Cardiac muscle cell (in vitro differentiated cells and primary cell): ENCODE results near the gene MAP3K8. TPM values are rescaled to one million over a fixed set of nuclear protein-coding genes. Genes with fewer than 3 reads are reported as not detected.

ENCODE experiments used
- DNase-seq, 2 donors: peaks; one replicate each; pipeline versions ENCODE4 v3.0.0 to v3.0.0-alpha.2; 2010 to 2017; ENCODE audit warnings: low read depth in 1 of 2, low spot score in 1 of 2
- H3K27ac ChIP-seq: fragments of 200-600 bp; sonication (generic); 2 replicates; pipeline ENCODE4 v1.5.1; 2016
- H3K27me3 ChIP-seq: fragments of 200-600 bp; sonication (generic); 2 replicates; pipeline ENCODE4 v1.6.0; 2016; ENCODE audit warnings: control low read depth
- H3K36me3 ChIP-seq: fragments of 200-600 bp; sonication (generic); 2 replicates; pipeline ENCODE4 v1.5.1; 2016; ENCODE audit warnings: control low read depth
- H3K4me1 ChIP-seq: fragments of 200-600 bp; sonication (generic); 2 replicates; pipeline ENCODE4 v1.8.1; 2017; ENCODE audit warnings: low read depth, mild to moderate bottlenecking, mixed run types
- H3K4me3 ChIP-seq: fragments of 200-600 bp; sonication (generic); 2 replicates; pipeline ENCODE4 v1.5.1; 2016; ENCODE audit warnings: mild to moderate bottlenecking
- H3K9me3 ChIP-seq: fragments of 200-600 bp; sonication (generic); 2 replicates; pipeline ENCODE4 v1.5.1; 2017; ENCODE audit warnings: low read depth, mild to moderate bottlenecking, control low read depth
- polyA plus RNA-seq: library from polyadenylated mRNA; unstranded; fragments of >200 nt; fragmentation: Nextera tagmentation; extraction: Ambion mirVana; gene quantifications from 2 replicates; pipeline ENCODE4 v1.2.1, GENCODE V29; 2016
- total RNA-seq: library from RNA; depleted of rRNA; stranded (reverse); fragments of >200 nt; gene quantifications from 2 replicates; pipeline ENCODE4 v1.2.3, GENCODE V29; 2016
- TF ChIP-seq, protein P1 (sequence below): IDR thresholded peaks from 2 replicates; pipeline ENCODE4 v1.5.1; 2012; ENCODE audit warnings: low read depth, mild to moderate bottlenecking, low read length

MAP3K8 gene
- total and polyA plus RNA-seq, 2 experiments from 2014 or later, result 5.5 to 7.8 TPM

DNA sequence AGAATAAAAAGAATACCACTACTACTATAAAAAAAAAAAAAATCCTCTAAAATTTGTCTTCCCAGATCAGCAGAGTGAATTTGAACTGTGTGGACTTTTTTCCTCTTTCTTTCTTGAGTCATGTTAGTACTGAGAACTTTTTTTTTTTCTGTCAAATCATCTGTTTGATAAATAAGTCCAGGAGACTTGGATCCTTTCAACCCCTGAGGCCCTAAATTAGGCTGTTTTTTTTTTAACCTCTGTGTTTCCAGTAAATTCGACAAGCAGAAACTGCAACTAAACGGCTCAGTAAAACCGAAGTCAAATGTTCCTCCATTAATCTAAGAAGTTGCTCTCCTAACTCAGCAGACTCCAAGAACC, 2.7 kb downstream of the MAP3K8 start:
- TF ChIP-seq, protein P1, sequence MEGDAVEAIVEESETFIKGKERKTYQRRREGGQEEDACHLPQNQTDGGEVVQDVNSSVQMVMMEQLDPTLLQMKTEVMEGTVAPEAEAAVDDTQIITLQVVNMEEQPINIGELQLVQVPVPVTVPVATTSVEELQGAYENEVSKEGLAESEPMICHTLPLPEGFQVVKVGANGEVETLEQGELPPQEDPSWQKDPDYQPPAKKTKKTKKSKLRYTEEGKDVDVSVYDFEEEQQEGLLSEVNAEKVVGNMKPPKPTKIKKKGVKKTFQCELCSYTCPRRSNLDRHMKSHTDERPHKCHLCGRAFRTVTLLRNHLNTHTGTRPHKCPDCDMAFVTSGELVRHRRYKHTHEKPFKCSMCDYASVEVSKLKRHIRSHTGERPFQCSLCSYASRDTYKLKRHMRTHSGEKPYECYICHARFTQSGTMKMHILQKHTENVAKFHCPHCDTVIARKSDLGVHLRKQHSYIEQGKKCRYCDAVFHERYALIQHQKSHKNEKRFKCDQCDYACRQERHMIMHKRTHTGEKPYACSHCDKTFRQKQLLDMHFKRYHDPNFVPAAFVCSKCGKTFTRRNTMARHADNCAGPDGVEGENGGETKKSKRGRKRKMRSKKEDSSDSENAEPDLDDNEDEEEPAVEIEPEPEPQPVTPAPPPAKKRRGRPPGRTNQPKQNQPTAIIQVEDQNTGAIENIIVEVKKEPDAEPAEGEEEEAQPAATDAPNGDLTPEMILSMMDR, result no peak
- H3K27me3 ChIP-seq, result no peaks in the 10 kb centered on the region
- H3K4me3 ChIP-seq, result peak overlapping the region; percentile 59
- H3K36me3 ChIP-seq, result peaks cover 4% of the 10 kb centered on the region
- H3K9me3 ChIP-seq, result no peaks in the 10 kb centered on the region
- no peak for DNase-seq
- peaks cover 28% of the 10 kb centered on the region for H3K4me1 ChIP-seq
- H3K27ac ChIP-seq, result peak overlapping the region; percentile 74

DNA sequence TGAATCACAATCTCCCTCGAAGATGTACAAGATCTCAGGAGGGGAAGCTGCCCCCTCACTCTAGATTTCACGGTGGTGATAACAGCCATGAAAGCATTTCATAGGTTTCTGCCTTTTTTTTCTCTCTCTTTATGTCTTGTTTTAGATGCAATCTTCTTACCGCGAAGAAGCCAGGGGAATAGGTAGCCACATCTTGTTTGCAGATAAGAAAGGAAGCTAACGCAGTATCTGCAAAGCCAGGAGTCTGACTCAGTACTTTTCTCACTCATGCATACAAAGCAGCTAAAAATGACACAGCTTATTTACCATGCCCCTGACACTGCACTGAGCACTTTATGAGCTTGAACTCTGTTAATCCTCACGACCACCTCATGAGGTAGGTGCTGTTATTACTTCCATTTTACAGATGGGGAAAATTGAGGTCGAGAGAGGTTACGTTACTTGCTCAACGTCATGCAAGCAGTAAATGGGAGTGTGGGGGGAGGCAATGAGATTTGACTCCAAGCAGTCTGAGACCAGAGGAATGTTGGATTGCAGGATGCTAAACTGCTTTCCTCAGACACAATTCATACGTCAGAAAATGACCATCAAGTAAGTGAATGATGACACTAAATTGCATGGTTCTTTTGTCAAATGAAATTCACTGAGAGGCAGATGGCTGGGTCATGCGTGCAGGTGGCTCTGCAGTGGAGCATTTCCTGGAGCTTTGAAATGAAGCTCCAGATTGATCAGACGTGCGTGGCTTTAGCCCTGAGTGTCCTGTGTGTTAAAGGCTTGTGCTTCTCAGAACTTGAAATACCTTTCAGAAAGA, 3.3 kb downstream of the MAP3K8 start:
- Histone ChIP-seq H3K9me3 (no peaks in the 10 kb centered on the region), H3K27ac (peak overlapping the region; percentile 74), H3K4me3 (no peak overlapping the region), H3K27me3 (no peaks in the 10 kb centered on the region), H3K4me1 (peaks cover 28% of the 10 kb centered on the region), H3K36me3 (peaks cover 4% of the 10 kb centered on the region)
- DNase-seq, result peak in 1 of 2 donors; percentile 74
- TF ChIP-seq, protein P1, result no peak

DNA sequence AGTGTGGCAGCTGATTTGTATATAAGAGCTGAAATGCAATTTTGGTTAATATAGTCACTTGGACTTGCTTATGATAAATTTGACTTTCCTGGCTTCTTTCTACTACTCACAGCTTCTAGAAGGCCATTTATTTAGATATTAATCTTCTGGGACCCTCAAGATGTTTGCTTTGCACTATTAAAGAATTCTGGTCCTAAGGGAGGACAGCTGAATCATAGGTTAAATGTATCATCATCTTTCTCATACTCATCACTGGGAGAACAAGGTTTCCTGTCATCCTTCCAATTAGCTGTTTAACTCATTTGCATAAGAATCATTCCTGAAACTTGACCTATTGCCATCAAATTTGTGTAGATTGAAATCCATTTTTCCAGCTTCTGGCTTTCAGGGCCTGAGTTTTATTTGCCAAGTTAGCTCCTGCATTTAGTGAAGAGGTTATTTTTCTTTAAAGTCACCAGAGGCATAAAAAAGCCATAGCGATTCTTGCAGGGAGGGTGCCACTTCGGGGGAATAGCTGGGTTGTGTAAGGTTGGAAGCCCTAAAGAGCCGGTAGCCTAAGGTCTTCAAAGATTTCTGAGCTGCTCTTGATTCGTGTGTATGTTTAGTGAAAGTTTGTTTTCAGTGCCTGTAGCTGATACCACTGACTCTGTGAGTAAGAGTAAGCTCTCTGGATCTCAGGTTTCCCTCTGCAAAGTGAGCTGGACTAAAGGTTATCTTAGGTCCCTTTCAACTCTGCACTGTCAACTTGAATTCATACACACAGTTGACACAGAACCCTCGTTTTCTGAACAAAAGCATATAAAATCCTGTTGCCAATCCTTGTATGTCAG, 4.3 kb downstream of the MAP3K8 start:
- peak overlapping the region; percentile 74 for H3K27ac ChIP-seq
- DNase-seq, result peak in 1 of 2 donors; percentile 64

DNA sequence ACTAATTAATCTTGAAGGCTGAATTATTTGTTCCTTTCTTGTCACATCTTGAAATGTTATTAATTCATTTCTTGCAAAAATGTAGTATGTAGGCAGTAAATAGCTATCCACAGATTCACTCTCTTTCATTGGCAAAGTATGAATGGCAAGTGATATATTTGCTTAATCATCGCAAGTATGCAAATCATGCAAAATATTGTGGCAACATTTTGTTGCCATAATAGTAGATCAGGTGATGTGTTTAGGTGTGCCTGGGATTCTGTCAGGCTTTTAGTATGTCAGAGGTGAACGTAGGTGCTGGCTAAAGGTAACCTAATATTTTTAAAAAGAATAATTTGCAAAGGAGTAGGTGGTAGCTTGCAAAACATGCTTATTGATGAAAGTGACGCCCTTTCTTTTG, 5.9 kb downstream of the MAP3K8 start:
- no peak for DNase-seq
- TF ChIP-seq, protein P1, result no peak
- no peak overlapping the region for H3K4me3 ChIP-seq
- H3K36me3 ChIP-seq, result peaks cover 4% of the 10 kb centered on the region
- H3K4me1 ChIP-seq, result peaks cover 29% of the 10 kb centered on the region
- H3K27ac ChIP-seq, result no peak overlapping the region
- H3K27me3 ChIP-seq, result no peaks in the 10 kb centered on the region
- H3K9me3 ChIP-seq, result no peaks in the 10 kb centered on the region

More for the DNA sequence above, 4.3 kb downstream of the MAP3K8 start:
- TF ChIP-seq, protein P1, result no peak
- no peak overlapping the region for H3K4me3 ChIP-seq
- peaks cover 4% of the 10 kb centered on the region for H3K36me3 ChIP-seq
- no peaks in the 10 kb centered on the region for H3K27me3 ChIP-seq
- H3K4me1 ChIP-seq, result peaks cover 28% of the 10 kb centered on the region
- H3K9me3 ChIP-seq, result no peaks in the 10 kb centered on the region

DNA sequence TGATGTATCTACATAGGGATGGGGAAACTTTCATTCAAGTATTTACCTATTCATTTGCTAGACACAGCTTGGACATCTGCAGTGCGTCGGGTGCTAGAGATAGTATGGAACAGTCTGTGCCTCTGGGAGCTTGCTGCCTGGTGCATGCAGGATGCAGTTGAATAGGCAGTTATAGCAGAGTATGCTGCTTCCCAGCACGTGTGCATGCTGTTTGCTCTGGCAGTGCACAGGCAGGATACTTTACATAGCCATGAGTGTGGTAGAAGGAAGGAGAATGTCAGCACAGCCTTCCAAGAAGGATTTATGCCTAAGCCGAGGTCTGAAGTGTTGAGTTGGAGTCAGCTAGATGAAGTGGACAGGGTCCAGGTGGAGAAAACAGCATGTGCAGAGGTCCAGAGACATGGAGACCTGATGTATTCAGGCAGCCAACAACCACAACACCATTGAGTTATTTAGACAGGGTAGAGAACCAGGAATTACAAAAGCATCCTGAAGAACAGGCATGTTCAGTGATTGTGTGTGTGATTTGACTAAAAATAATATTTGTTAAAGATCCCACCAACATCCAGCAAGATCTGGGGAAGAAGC, 8.1 kb downstream of the MAP3K8 start:
- no peaks in the 10 kb centered on the region for H3K27me3 ChIP-seq
- no peaks in the 10 kb centered on the region for H3K9me3 ChIP-seq
- H3K27ac ChIP-seq, result peak overlapping the region; percentile 18
- DNase-seq, result no peak
- H3K4me1 ChIP-seq, result peaks cover 25% of the 10 kb centered on the region
- TF ChIP-seq, protein P1, result no peak
- H3K4me3 ChIP-seq, result no peak overlapping the region
- H3K36me3 ChIP-seq, result peaks cover 7% of the 10 kb centered on the region
